Measurements from ENCODE around the gene SLC9A1. TPM values are rescaled to one million over a fixed set of nuclear protein-coding genes. Genes with fewer than 3 reads are reported as not detected.
A peak's percentile ranks its signal among the peaks of the same experiment; 100 is the strongest.

SLC9A1 gene
- total and polyA plus RNA-seq, 2 of the 8 experiments (the other 6 are each of a cell fraction or from before 2014, with no cell fraction given) = 11.3 to 25.1 TPM

DNA sequence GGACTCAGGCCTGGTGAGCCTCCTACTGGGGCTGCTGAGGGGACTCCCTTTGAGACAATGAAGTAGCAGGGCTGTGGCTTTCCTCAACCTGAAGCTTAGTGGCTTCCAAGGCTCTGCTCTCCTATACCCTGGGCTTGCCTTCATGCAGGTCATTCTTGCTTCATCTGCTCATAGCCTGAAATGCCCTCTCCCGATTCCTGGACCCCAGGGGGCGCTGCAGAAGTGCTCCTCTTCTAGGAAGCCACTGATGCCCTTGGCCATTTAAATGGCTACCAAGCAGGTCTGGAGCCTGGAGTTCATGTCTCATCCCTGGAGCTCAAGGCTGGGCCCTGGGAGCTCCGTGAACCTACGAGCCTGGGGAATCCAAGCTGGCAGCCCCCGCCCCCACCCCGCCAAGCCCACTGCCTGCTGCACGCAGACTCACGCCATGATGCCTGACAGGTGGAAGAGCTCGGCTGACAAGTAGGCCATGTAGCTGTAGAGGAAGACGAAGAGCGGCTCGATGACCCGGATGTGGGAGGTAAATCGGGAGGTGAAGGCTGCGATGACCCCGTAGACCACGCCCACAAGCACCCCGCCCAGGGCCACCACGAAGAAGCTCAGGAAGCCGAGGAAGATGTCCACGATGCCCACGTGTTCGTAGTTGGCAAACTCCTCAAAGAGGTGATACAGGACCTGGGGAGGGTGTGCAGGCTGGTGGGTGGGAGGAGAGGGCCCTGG is 45.7 kb downstream of the SLC9A1 start:
- Histone ChIP-seq H2BK12ac (ENCODE audit: low read depth, low read length) (no peak overlapping the region), H3K4me3 (ENCODE audit: extremely low read depth in 1 of 4, insufficient read depth in 2 of 4, low read depth in 3 of 4, low read length in 4 of 4) (no peak overlapping the region), H3K79me2 (ENCODE audit: control insufficient read depth in 1 of 2, insufficient read depth in 2 of 2, low read length in 2 of 2) (no peaks in the 10 kb centered on the region), H2AK5ac (ENCODE audit: low read depth, low read length) (no peak overlapping the region), H2BK120ac (replicated peaks; ENCODE audit: low read depth, low read length) (no peak overlapping the region), H2AFZ (ENCODE audit: low read length) (no peak overlapping the region), H3K4ac (replicated peaks; ENCODE audit: insufficient read length, low read depth, low read length) (no peak overlapping the region), H2BK20ac (ENCODE audit: low read length) (no peak overlapping the region), H2BK15ac (ENCODE audit: low read length) (no peak overlapping the region), H4K8ac (ENCODE audit: extremely low read depth, insufficient read depth, low read length) (no peak overlapping the region), H3K56ac (replicated peaks; ENCODE audit: insufficient read length, low read depth, low read length) (no peak overlapping the region), H3K23me2 (ENCODE audit: low read depth, low read length) (peaks cover 6% of the 10 kb centered on the region; the same call in 1 of the 2 replicates), H4K5ac (ENCODE audit: insufficient read length, low read depth, low read length) (no peak overlapping the region), H3K18ac (ENCODE audit: extremely low read depth, low read length) (no peak overlapping the region), H3K27ac (ENCODE audit: low read depth, low read length) (no peak overlapping the region), H3K27me3 (replicated peaks in 1 of 4; ENCODE audit: control insufficient read depth in 3 of 4, extremely low read depth in 1 of 4, insufficient read depth in 3 of 4, low read length in 3 of 4) (no peaks in the 10 kb centered on the region), H3K4me1 (replicated peaks in 1 of 4; ENCODE audit: control insufficient read depth in 3 of 4, insufficient read depth in 4 of 4, low read length in 3 of 4) (peaks cover 0 to 2% (median 0%) of the 10 kb centered on the region in 4 experiments; a peak in 1 of 7 replicates), H3K4me2 (ENCODE audit: insufficient read depth in 1 of 2, low read depth in 2 of 2, low read length in 2 of 2) (no peak overlapping the region), H2BK5ac (ENCODE audit: low read depth, low read length) (no peak overlapping the region), H3K9ac (replicated peaks in 1 of 4; ENCODE audit: extremely low read depth in 1 of 4, low read depth in 3 of 4, low read length in 3 of 4) (no peak overlapping the region), H3K9me3 (ENCODE audit: insufficient read depth in 2 of 2, low read depth in 1 of 2, low read length in 1 of 2) (no peaks in the 10 kb centered on the region), H3K36me3 (ENCODE audit: control insufficient read depth in 2 of 4, insufficient read depth in 4 of 4, low read length in 3 of 4) (peaks cover 0 to 8% (median 0%) of the 10 kb centered on the region in 4 experiments; a peak in 3 of 8 replicates), H3K79me1 (ENCODE audit: low read depth, low read length) (no peaks in the 10 kb centered on the region; the same call in 1 of the 2 replicates), H3K14ac (ENCODE audit: insufficient read length) (no peak overlapping the region), H4K20me1 (replicated peaks in 1 of 2; ENCODE audit: control insufficient read depth in 1 of 2, insufficient read depth in 2 of 2, low read length in 2 of 2) (peaks cover 0 to 3% of the 10 kb centered on the region in 2 experiments), H4K91ac (replicated peaks; ENCODE audit: insufficient read length, low read length) (no peak overlapping the region), H3K23ac (ENCODE audit: insufficient read length) (no peak overlapping the region)
- peak; percentile 76 for TF ChIP-seq CEBPB (IDR thresholded peaks at IDR 0.05; ENCODE audit: low read depth, low read length)
- peak; percentile 74 for TF ChIP-seq YY1 (IDR thresholded peaks at IDR 0.05; ENCODE audit: low read depth, low read length)
- TF ChIP-seq BRCA1 (IDR thresholded peaks at IDR 0.05; ENCODE audit: low read depth, low read length) = no peak
- TF ChIP-seq RAD21 (IDR thresholded peaks at IDR 0.05 in 1 of 2, conservative IDR thresholded peaks at IDR 0.05 in 1 of 2; ENCODE audit: low read depth in 2 of 2, low read length in 2 of 2) = peak; percentile 44 to 63
- TF ChIP-seq, protein P1, sequence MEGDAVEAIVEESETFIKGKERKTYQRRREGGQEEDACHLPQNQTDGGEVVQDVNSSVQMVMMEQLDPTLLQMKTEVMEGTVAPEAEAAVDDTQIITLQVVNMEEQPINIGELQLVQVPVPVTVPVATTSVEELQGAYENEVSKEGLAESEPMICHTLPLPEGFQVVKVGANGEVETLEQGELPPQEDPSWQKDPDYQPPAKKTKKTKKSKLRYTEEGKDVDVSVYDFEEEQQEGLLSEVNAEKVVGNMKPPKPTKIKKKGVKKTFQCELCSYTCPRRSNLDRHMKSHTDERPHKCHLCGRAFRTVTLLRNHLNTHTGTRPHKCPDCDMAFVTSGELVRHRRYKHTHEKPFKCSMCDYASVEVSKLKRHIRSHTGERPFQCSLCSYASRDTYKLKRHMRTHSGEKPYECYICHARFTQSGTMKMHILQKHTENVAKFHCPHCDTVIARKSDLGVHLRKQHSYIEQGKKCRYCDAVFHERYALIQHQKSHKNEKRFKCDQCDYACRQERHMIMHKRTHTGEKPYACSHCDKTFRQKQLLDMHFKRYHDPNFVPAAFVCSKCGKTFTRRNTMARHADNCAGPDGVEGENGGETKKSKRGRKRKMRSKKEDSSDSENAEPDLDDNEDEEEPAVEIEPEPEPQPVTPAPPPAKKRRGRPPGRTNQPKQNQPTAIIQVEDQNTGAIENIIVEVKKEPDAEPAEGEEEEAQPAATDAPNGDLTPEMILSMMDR (IDR thresholded peaks at IDR 0.05; ENCODE audit: control extremely low read depth in 1 of 3, insufficient read depth in 1 of 3, low read depth in 1 of 3, low read length in 3 of 3) = peak in 2 of 3 experiments; percentile 73 to 76; a peak in 3 of 4 replicates
- POLR2A ChIA-PET (ENCODE audit: partially characterized antibody) = interaction anchor here (1.2 to 2.2 kb wide), 5 partner anchors 8 to 198 kb away, joined by 3 to 11 read pairs (median 4); partner anchors contain the start of gene SLC9A1
- 92% methylated on average over 21 of the region's 23 CpGs; no CpG with 5 or more reads in 1 of the 2 experiments for WGBS, 2 experiments (ENCODE audit: extremely low coverage in 1 of 2, insufficient coverage in 1 of 2, insufficient read length in 1 of 2, insufficient replicate concordance in 2 of 2, low coverage in 1 of 2, low lambda C conversion rate in 2 of 2, missing lambda C conversion rate in 1 of 2)
- DNase-seq (ENCODE audit: low read depth in 1 of 2, low spot score in 2 of 2) (peak in 1 of 2 experiments; percentile 89), FAIRE-seq (peak; percentile 7)
- CTCF ChIA-PET (ENCODE audit: partially characterized antibody) = interaction anchor here (0.5 to 12.7 kb wide), 35 partner anchors 7 to 284 kb away, joined by 3 to 166 read pairs (median 5); partner anchors contain the start of gene CD164L2

Measured in H1 (cell line).